Measurements from ENCODE around the gene NEU4. TPM values are rescaled to one million over a fixed set of nuclear protein-coding genes. Genes with fewer than 3 reads are reported as not detected.

The NEU4 gene
- total RNA-seq, 1 experiment from 2014 or later = not detected

DNA sequence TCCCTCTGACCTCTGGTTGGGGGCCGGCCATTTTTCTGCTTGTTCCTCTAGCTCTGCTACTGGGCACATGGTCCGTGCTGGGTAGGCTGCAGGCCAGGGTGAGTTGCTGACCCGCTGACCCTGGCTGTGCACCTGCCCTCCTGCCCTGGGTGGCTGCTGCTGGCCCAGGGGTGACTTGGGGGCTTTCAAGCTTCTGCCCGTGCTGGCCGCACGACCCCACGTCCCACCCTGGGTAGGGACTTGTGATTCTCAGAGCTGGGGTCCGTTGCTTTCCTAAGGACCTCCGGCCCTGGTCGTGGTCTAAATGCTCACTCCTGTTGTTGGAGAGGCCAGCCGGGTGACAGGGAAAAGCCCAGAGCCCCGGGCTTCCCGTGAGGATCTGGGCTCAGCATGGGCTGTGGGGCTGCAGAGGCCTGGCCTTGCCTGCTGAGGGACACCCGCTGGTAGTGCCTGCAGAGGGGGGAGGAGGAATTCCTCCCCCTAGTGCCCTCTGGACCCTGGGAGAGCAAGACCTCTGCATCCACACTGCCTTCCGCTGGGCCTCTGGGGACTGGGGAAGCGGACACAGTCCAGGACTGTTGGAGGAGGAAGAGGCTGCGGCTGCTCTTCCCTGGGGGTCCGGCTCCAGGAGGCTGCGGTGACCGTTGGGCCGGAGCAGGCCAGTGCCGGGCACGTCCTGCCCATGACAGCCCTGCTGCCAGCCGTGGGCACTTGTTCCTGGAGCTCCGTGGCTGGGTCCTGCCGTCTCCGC lies 38.6 kb upstream of the NEU4 start:
- CTCF ChIA-PET = interaction anchor here (1.0 kb wide), 1 partner anchor 108 kb away, joined by 3 read pairs; no protein-coding TSS in a partner anchor
- TF ChIP-seq, protein P1, sequence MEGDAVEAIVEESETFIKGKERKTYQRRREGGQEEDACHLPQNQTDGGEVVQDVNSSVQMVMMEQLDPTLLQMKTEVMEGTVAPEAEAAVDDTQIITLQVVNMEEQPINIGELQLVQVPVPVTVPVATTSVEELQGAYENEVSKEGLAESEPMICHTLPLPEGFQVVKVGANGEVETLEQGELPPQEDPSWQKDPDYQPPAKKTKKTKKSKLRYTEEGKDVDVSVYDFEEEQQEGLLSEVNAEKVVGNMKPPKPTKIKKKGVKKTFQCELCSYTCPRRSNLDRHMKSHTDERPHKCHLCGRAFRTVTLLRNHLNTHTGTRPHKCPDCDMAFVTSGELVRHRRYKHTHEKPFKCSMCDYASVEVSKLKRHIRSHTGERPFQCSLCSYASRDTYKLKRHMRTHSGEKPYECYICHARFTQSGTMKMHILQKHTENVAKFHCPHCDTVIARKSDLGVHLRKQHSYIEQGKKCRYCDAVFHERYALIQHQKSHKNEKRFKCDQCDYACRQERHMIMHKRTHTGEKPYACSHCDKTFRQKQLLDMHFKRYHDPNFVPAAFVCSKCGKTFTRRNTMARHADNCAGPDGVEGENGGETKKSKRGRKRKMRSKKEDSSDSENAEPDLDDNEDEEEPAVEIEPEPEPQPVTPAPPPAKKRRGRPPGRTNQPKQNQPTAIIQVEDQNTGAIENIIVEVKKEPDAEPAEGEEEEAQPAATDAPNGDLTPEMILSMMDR (IDR thresholded peaks at IDR 0.05; ENCODE audit: unreplicated experiment) = no peak
- no peaks in the 10 kb centered on the region for H3K4me1 Mint-ChIP-seq (ENCODE audit: insufficient read depth, unreplicated experiment)
- H3K27me3 Mint-ChIP-seq (ENCODE audit: insufficient read depth, unreplicated experiment) = no peaks in the 10 kb centered on the region
- H3K27ac Mint-ChIP-seq (ENCODE audit: low read depth, unreplicated experiment) = no peak overlapping the region
- intact Hi-C loops (cut with micrococcal nuclease) = no loop called here
- no TSS peak for BruUV-seq (replicated peaks)
- POLR2A ChIA-PET = no interaction called here
- no peak overlapping the region for H3K4me3 Mint-ChIP-seq (ENCODE audit: unreplicated experiment)
- no peaks in the 10 kb centered on the region for H3K9me3 Mint-ChIP-seq (ENCODE audit: unreplicated experiment)
- no peaks in the 10 kb centered on the region for H3K36me3 Mint-ChIP-seq (ENCODE audit: insufficient read depth, unreplicated experiment)
- DNase-seq (ENCODE audit: unreplicated experiment) = no peak

DNA sequence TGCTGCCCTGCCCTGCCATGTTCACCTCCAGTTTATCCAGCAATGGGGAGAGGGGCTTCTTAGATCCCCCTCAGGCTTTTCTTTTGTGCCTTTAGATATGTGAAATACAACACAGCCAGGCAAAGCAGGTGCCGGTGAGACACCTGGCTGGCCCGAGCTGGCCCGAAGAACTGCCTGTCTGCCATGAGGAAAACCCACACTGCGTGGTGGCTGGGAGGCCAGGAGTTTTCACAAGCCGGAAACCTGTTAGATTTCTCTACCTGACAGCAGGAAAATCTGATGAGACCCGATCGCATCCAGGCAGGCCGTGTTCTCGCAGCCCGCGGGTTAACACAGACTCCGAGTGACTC lies 38.1 kb upstream of the NEU4 start:
- no peaks in the 10 kb centered on the region for H3K27me3 Mint-ChIP-seq (ENCODE audit: insufficient read depth, unreplicated experiment)
- H3K9me3 Mint-ChIP-seq (ENCODE audit: unreplicated experiment) = no peaks in the 10 kb centered on the region
- no peak for DNase-seq (ENCODE audit: unreplicated experiment)
- ChIA-PET CTCF (no interaction called here), POLR2A (no interaction called here)
- intact Hi-C loops (cut with micrococcal nuclease) = no loop called here
- H3K4me1 Mint-ChIP-seq (ENCODE audit: insufficient read depth, unreplicated experiment) = no peaks in the 10 kb centered on the region
- H3K36me3 Mint-ChIP-seq (ENCODE audit: insufficient read depth, unreplicated experiment) = no peaks in the 10 kb centered on the region
- H3K27ac Mint-ChIP-seq (ENCODE audit: low read depth, unreplicated experiment) = no peak overlapping the region
- H3K4me3 Mint-ChIP-seq (ENCODE audit: unreplicated experiment) = no peak overlapping the region
- BruUV-seq (replicated peaks) = no TSS peak
- TF ChIP-seq, protein P1 (IDR thresholded peaks at IDR 0.05; ENCODE audit: unreplicated experiment) = no peak

GRCh38 chr2:241771286-241772062 lies 37.5 kb upstream of the NEU4 start:
- Mint-ChIP-seq H3K27ac (ENCODE audit: low read depth, unreplicated experiment) (no peak overlapping the region), H3K9me3 (ENCODE audit: unreplicated experiment) (no peaks in the 10 kb centered on the region), H3K4me3 (ENCODE audit: unreplicated experiment) (no peak overlapping the region), H3K4me1 (ENCODE audit: insufficient read depth, unreplicated experiment) (no peaks in the 10 kb centered on the region), H3K27me3 (ENCODE audit: insufficient read depth, unreplicated experiment) (no peaks in the 10 kb centered on the region), H3K36me3 (ENCODE audit: insufficient read depth, unreplicated experiment) (no peaks in the 10 kb centered on the region)
- intact Hi-C loops (cut with micrococcal nuclease) = no loop called here
- BruUV-seq (replicated peaks) = no TSS peak
- POLR2A ChIA-PET = no interaction called here
- DNase-seq (ENCODE audit: unreplicated experiment) = no peak
- TF ChIP-seq, protein P1 (IDR thresholded peaks at IDR 0.05; ENCODE audit: unreplicated experiment) = no peak
- CTCF ChIA-PET = no interaction called here

DNA sequence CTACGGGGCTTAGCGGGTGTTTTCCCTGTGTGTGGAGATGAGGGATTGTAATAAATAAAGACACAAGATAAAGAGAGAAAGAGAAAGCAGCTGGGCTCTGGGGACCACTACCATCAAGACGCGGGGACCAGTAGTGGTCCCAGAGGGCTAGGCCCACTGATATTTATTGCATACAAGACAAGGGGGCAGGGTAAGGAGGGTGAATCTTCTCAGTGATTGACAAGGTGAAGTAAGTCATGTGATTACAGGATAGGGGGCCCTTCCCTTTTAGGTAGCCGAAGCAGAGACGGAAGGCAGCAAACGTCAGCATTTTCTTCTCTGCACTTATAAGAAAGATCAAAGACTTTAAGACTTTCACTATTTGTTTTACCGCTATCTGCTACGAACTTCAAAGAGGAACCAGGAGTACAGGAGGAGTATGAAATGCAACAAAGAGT lies 36.9 kb upstream of the NEU4 start:
- H3K27ac Mint-ChIP-seq (ENCODE audit: low read depth, unreplicated experiment) = no peak overlapping the region
- H3K36me3 Mint-ChIP-seq (ENCODE audit: insufficient read depth, unreplicated experiment) = no peaks in the 10 kb centered on the region
- DNase-seq (ENCODE audit: unreplicated experiment) = no peak
- TF ChIP-seq, protein P1 (IDR thresholded peaks at IDR 0.05; ENCODE audit: unreplicated experiment) = no peak
- H3K4me3 Mint-ChIP-seq (ENCODE audit: unreplicated experiment) = no peak overlapping the region
- BruUV-seq (replicated peaks) = no TSS peak
- ChIA-PET CTCF (no interaction called here), POLR2A (no interaction called here)
- intact Hi-C loops (cut with micrococcal nuclease) = no loop called here
- H3K27me3 Mint-ChIP-seq (ENCODE audit: insufficient read depth, unreplicated experiment) = no peaks in the 10 kb centered on the region
- H3K9me3 Mint-ChIP-seq (ENCODE audit: unreplicated experiment) = no peaks in the 10 kb centered on the region
- no peaks in the 10 kb centered on the region for H3K4me1 Mint-ChIP-seq (ENCODE audit: insufficient read depth, unreplicated experiment)
